ENCODE measurements around the gene TSPAN1.
"Not testable (repeated sequence)": the region's sequence is repeated elsewhere in the genome, so short reads cannot be mapped to it uniquely, and the experiment has no call there.

The TSPAN1 gene

DNA sequence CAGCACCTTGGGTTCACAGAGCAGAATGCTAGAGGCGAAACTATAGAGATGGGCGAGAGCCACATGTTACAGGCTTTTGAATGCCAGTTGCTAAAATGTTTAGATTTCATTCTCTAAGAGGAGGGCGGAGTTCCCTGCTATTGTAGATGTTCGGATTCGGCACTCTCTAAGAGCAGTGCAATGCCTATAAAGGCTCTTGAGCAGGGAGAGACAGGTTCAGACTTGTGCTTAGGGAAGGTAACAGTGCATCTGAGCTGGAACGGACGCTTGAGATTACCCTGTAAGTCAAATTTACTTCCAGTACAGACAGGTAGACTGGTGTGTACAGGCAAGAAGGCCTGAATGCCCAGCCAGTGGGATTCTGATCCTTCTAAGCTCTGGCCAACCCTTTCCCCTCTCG lies 43.6 kb downstream of the TSPAN1 start:
- DNase-seq (ENCODE audit: low read depth), result no peak

DNA sequence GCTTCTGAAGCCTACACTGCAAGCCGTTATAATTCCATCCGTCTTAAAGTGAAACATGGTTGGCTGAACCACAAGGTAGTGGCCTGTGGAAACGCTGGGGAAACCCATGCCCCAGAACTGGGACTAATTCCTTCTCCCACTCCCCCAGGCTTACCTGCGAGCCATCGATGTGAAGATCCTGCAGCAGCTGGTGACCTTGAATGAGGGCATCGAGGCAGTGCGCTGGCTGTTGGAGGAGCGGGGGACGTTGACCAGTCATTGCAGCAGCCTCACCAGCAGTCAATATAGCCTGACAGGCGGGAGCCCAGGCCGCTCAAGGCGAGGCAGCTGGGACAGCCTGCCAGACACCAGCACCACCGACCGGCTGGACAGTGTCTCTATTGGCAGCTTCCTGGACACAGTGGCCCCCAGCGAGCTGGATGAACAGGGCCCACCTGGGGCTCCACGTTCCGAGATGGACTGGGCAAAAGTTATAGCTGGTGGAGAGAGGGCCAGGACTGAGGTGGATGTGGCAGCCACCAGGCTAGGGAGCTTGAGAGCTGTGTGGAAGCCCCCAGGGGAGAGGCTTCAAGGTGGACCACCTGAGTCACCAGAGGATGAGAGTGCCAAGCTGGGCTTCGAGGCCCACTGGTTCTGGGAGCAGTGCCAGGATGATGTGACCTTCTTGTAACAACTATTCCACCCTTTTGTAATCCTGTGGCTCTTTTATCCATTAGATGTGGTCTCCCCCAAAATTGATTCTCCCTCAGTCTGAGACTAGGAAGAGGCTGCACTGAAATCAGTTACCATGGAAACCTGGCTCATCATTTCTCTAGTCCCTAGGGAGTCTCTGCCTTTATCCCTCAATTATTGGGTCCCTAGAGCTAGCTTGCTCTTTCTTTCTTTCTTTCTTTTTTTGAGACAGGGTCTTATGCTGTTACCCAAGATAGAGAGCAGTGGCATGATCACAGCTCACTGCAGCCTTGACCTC lies 44.9 kb downstream of the TSPAN1 start:
- DNase-seq (ENCODE audit: low read depth), result no peak

DNA sequence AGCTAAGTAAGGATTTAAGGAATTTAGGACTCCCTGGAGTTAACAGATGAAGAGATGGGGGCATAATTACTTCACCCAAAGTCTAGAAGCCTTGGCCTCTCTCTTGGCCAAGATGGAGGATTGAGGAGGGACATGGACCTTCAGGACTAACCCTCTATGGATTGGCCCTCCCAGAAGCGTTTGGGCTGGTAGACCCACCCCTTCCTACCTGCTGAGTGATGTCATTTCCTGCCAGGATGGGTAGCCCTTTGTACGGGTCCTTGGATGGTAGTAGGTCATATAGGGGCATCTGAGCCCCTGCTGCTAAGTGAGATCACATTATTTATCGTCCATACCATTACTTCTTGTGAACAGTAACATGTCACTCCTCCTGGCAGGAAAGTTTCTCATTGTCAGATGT lies 45.9 kb downstream of the TSPAN1 start:
- DNase-seq (ENCODE audit: low read depth), result no peak

DNA sequence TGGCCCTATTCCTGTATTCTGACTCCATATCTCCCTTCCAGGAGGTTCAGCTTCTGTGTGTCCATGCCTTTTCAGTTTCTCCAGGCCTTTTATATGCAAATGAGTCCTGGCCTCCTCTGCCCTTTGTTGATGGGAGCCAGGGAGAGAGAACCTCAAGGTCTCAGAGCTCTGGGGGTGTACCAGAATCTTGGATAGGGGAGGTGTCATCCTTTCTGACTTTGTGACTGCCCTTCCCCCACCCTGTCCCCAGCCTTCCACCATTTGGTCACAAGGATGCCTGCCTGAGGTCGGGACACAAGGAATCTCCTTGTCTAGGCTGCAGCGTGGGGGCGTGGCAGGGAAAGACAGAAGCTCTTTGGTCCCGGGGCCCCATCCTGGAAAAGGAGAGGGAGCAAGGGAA lies 46.9 kb downstream of the TSPAN1 start:
- no peak for DNase-seq (ENCODE audit: low read depth)

DNA sequence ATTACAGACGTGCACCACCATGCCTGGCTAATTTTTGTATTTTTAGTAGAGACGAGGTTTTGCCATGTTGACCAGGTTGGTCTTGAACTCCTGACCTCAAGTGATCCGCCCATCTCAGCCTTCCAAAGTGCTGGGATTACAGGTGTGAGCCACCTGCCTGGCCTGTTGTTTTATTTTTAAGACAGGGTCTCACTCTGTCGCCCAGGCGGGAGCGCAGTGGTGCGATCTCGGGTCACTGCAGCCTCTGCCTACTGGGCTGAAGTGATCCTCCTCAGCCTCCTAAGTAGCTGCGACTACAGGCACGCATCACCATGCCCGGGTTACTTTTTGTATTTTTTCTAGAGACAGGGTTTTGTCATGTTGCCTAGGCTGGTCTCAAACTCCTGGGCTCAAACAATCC lies 48.2 kb downstream of the TSPAN1 start:
- DNase-seq (ENCODE audit: low read depth), result not testable (repeated sequence)

DNA sequence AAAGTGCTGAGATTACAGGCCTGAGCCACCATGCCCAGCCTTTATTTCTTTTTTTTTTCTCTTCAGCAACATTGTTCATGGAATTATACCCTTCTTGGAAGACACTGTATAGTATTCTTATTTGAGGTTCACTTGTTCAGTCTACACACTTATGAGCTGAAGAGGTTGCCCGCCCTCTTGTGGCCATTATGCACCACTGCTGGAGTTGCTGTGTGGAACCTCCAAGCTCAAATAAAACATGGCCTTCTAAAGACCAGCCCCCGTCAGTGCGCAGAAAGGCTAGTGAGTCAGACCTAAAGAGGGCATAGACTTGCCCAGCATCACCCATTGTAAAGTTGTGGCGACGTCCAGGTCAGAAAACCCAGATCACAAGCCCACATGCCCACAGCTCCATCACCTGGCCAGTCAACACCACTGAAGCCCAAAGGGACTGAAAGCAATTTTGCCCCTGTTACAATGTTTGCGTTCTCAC lies 48.6 kb downstream of the TSPAN1 start:
- peak; percentile 39 for DNase-seq (ENCODE audit: low read depth)

DNA sequence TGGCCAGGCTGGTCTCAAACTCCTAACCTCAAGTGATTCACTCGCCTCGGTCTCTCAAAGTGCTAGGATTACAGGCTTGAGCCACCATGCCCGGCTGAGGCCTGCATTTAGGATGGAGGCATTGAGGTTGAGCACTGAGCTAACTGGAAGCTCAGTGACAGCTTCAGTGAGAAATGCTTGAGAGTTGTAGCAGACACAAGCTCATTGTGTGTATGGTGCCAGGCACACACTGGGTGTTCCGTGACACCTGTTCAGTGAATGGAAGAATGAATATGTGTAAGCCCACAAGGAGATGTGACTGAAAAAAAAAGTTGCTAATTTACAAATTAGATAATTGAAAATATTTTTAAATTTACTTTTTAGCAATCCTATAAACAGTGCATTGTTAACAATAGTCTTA lies 50.1 kb downstream of the TSPAN1 start:
- DNase-seq (ENCODE audit: low read depth), result no peak

DNA sequence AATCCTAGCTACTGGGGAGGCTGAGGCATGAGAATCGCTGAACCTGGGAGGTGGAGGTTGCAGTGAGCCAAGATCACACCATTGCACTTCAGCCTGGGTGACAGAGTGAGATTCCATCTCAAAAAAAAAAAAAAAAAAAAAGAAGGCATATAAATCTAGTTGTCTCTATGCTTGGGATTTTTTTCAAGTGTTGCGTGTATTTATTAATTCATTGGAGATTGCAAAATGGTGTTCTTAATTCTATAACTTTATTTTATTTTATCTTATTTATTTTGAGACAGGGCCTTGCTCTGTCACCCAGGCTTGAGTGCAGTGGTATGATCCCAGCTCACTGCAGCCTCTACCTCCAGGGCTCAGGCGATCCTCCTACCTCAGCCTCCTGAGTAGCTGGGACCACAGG lies 56.3 kb downstream of the TSPAN1 start:
- not testable (repeated sequence) for DNase-seq (ENCODE audit: low read depth)
